NCI-H526 (cell line): ENCODE data around the gene ADGRF5.
A peak's percentile ranks its signal among the peaks of the same experiment; 100 is the strongest.
"Not testable (repeated sequence)": the region's sequence is repeated elsewhere in the genome, so short reads cannot be mapped to it uniquely, and the experiment has no call there.

ENCODE experiments used
- DNase-seq, 2 experiments: peaks; one replicate each; lab custom pipeline; 2025; lab: John Stamatoyannopoulos, UW

ADGRF5 gene

GRCh38 chr6:46894433-46894832 lies 27.3 kb downstream of the ADGRF5 start:
- DNase-seq, result no peak

- DNase-seq, result no peak
Observed at GRCh38 chr6:46893648-46894047, 28.1 kb downstream of the ADGRF5 start.

- DNase-seq, result no peak
Observed at GRCh38 chr6:46891252-46891795, 30.4 kb downstream of the ADGRF5 start.

GRCh38 chr6:46888578-46888977 lies 33.2 kb downstream of the ADGRF5 start:
- DNase-seq, result no peak

- DNase-seq, result no peak
Observed at GRCh38 chr6:46888031-46888430, 33.7 kb downstream of the ADGRF5 start.

- peak in 1 of 2 experiments; percentile 22 for DNase-seq
Observed at GRCh38 chr6:46882645-46883044, 39.1 kb downstream of the ADGRF5 start.

GRCh38 chr6:46879003-46879402 lies 42.7 kb downstream of the ADGRF5 start:
- no peak for DNase-seq

GRCh38 chr6:46876126-46876525 lies 45.6 kb downstream of the ADGRF5 start:
- DNase-seq, result peak in 1 of 2 experiments; percentile 7

- no peak for DNase-seq
Observed at GRCh38 chr6:46867411-46867810, 54.3 kb downstream of the ADGRF5 start.

GRCh38 chr6:46865221-46865620 lies 56.5 kb downstream of the ADGRF5 start:
- no peak for DNase-seq

- DNase-seq, result no peak
Observed at GRCh38 chr6:46863791-46864190, 57.9 kb downstream of the ADGRF5 start.

GRCh38 chr6:46862381-46862780 lies 59.4 kb downstream of the ADGRF5 start:
- DNase-seq, result no peak

- peak in 1 of 2 experiments; percentile 40 for DNase-seq
Observed at GRCh38 chr6:46855966-46856365, 65.8 kb downstream of the ADGRF5 start.

GRCh38 chr6:46851576-46851975 lies 70.2 kb downstream of the ADGRF5 start:
- DNase-seq, result not testable (repeated sequence)

GRCh38 chr6:46850792-46851191 lies 70.9 kb downstream of the ADGRF5 start:
- DNase-seq, result no peak

- no peak for DNase-seq
Observed at GRCh38 chr6:46849361-46849690, 72.4 kb downstream of the ADGRF5 start.

- DNase-seq, result peak; percentile 56 to 92
Observed at GRCh38 chr6:46848684-46849360, 72.9 kb downstream of the ADGRF5 start.

- DNase-seq, result no peak
Observed at GRCh38 chr6:46845126-46845525, 76.6 kb downstream of the ADGRF5 start.

- not testable (repeated sequence) for DNase-seq
Observed at GRCh38 chr6:46842252-46842846, 79.4 kb downstream of the ADGRF5 start.

- DNase-seq, result no peak
Observed at GRCh38 chr6:46838033-46838432, 83.7 kb downstream of the ADGRF5 start.

- DNase-seq, result not testable (repeated sequence)
Observed at GRCh38 chr6:46834991-46835390, 86.7 kb downstream of the ADGRF5 start.

GRCh38 chr6:46834257-46834916 lies 87.4 kb downstream of the ADGRF5 start:
- not testable (repeated sequence) for DNase-seq

GRCh38 chr6:46832816-46833215 lies 88.9 kb downstream of the ADGRF5 start:
- no peak for DNase-seq
